H1 (cell line): ENCODE measurements around the gene SH3RF3. TPM values are rescaled to one million over a fixed set of nuclear protein-coding genes. Genes with fewer than 3 reads are reported as not detected.

Experiments
- microRNA-seq, 2 experiments: library from miRNA; unstranded; fragments of <30 nt; microRNA quantifications; one replicate each; pipeline versions ENCODE4 to v1.2.0, GENCODE V29; 2016 to 2020; ENCODE audit warnings: borderline microRNAs expressed in 2 of 2, borderline number of aligned reads in 2 of 2, borderline replicate concordance in 1 of 2
- polyA plus RNA-seq, 7 experiments: library from polyadenylated mRNA; depleted of rRNA in 3 of 7; stranded (reverse) in 5 of 7; unstranded in 2 of 7; fragments of >200 nt in 5 of 7; fragments of 200-250 nt in 2 of 7; gene quantifications; 1 replicate in 5 of 7; 2 replicates in 1 of 7; 4 replicates in 1 of 7; pipeline versions ENCODE4 v1.2.1 to v1.2.3, GENCODE V29; 2011 to 2013; ENCODE audit warnings: missing spikeins in 2 of 7, mixed read lengths in 2 of 7
- small RNA-seq: library from polyadenylated mRNA; stranded (forward); fragments of <200 nt; extraction: miRNeasy Mini kit (QIAGEN cat#:217004); gene quantifications from one replicate; pipeline ENCODE3, GENCODE V24; 2013; ENCODE audit not compliant: insufficient read depth
- total RNA-seq: library from RNA; stranded (reverse); fragmentation: NEBNext Ultra II Directional; extraction: Animal tissue kit (Norgen Biotek cat#: 25700); gene quantifications from 2 replicates; pipeline ENCODE4 v1.2.1, GENCODE V29; 2021

Gene SH3RF3
- total and polyA plus RNA-seq, 2 of the 8 experiments (the other 6 are each of a cell fraction or from before 2014, with no cell fraction given) = 0.11 to 0.65 TPM

Small RNAs within 50 kb of the gene (microRNA-seq; reads per million reads assigned to microRNA genes)
- 0 reads per million in 2 experiments for gene MIR4265
- 0 reads per million in 2 experiments for gene MIR4266

Small RNAs within 50 kb of the gene (small RNA-seq; reads per million reads assigned to genes)
- gene MIR4265 = not detected
- not detected for gene MIR4266
- not detected for gene RF00017
- gene SNRPGP9 = not detected

Other genes with a start within 250 kb of the SH3RF3 start
- gene EDAR, start 140.0 kb upstream of the SH3RF3 start, total RNA-seq = not detected in 2 replicates
- not detected in 2 replicates for gene EDAR, start 140.0 kb upstream of the SH3RF3 start, polyA plus RNA-seq (2011; rRNA removed)